GM13976 (cell line): ENCODE measurements around the gene CHRNB2.

Experiments used
- DNase-seq: peaks from one replicate; pipeline ENCODE4 v3.0.0; 2012; ENCODE audit warnings: low spot score
- CTCF ChIP-seq: IDR thresholded peaks from 2 replicates; pipeline ENCODE4 v1.5.1; 2012; ENCODE audit warnings: borderline replicate concordance, mild to moderate bottlenecking; ENCODE audit not compliant: insufficient read depth; ENCODE audit errors: extremely low read depth, missing control alignments, control extremely low read depth
- in situ Hi-C: fragments of 300-500 bp; cut with MboI; formaldehyde crosslinking; loops from one replicate; pipeline ENCODE4 v1.12.0; 2022; ENCODE audit warnings: low sequenced_read_pairs, mixed read lengths, inconsistent platforms; ENCODE audit not compliant: unreplicated experiment

The CHRNB2 gene

GRCh38 chr1:154619181-154619948 is 51.8 kb downstream of the CHRNB2 start:
- in situ Hi-C loops, result no loop called here
- no peak for TF ChIP-seq CTCF
- DNase-seq, result no peak

GRCh38 chr1:154620751-154621150 is 53.2 kb downstream of the CHRNB2 start:
- TF ChIP-seq CTCF, result no peak
- DNase-seq, result no peak
- in situ Hi-C loops, result no loop called here

GRCh38 chr1:154621875-154622274 is 54.3 kb downstream of the CHRNB2 start:
- no peak for TF ChIP-seq CTCF
- in situ Hi-C loops, result no loop called here
- DNase-seq, result no peak

- TF ChIP-seq CTCF, result no peak
- in situ Hi-C loops, result no loop called here
- DNase-seq, result no peak
These were observed 55.0 kb downstream of the CHRNB2 start for GRCh38 chr1:154622503-154623039.

- in situ Hi-C loops, result no loop called here
- TF ChIP-seq CTCF, result no peak
- no peak for DNase-seq
These were observed 55.8 kb downstream of the CHRNB2 start for GRCh38 chr1:154623358-154623757.

GRCh38 chr1:154624746-154625643 is 57.4 kb downstream of the CHRNB2 start:
- in situ Hi-C loops, result no loop called here
- no peak for TF ChIP-seq CTCF
- DNase-seq, result no peak
